Keratinocyte (primary cell): ENCODE results near the gene AGPAT3. TPM values are rescaled to one million over a fixed set of nuclear protein-coding genes. Genes with fewer than 3 reads are reported as not detected.

Experiments
- DNase-seq: peaks from one replicate; pipeline ENCODE4 v3.0.0-alpha.2; 2011; ENCODE audit warnings: low read depth, missing footprints, low spot score
- FAIRE-seq: peaks from 2 replicates; lab custom pipeline; 2011; peaks lifted over from hg19 to GRCh38; lab: Jason Lieb, UNC
- H2AFZ ChIP-seq: 2 replicates; pipeline ENCODE4 v1.6.0; 2012; ENCODE audit warnings: low read length, control low read depth, inconsistent platforms; ENCODE audit not compliant: control insufficient read depth
- H3K27ac ChIP-seq: 2 replicates; pipeline ENCODE4 v1.5.1; 2011; ENCODE audit warnings: low read length; ENCODE audit not compliant: control insufficient read depth, insufficient read depth
- H3K27me3 ChIP-seq: 3 replicates; pipeline ENCODE4 v1.6.0; 2011; ENCODE audit warnings: low read length; ENCODE audit not compliant: control insufficient read depth, insufficient read depth; ENCODE audit errors: extremely low read depth
- H3K36me3 ChIP-seq, 2 experiments: 2 replicates in 1 of 2; 3 replicates in 1 of 2; pipeline ENCODE4 v1.5.1; 2011; ENCODE audit warnings: low read length in 2 of 2, mild to moderate bottlenecking in 1 of 2; ENCODE audit not compliant: control insufficient read depth in 2 of 2, insufficient read depth in 2 of 2; ENCODE audit errors: extremely low read depth in 1 of 2
- H3K4me1 ChIP-seq: 3 replicates; pipeline ENCODE4 v1.5.1; 2011; ENCODE audit warnings: low read length; ENCODE audit not compliant: control insufficient read depth, insufficient read depth; ENCODE audit errors: extremely low read depth
- H3K4me2 ChIP-seq: 3 replicates; pipeline ENCODE4 v1.6.0; 2011; ENCODE audit warnings: low read depth, low read length; ENCODE audit not compliant: control insufficient read depth, insufficient read depth; ENCODE audit errors: extremely low read depth
- H3K4me3 ChIP-seq, 3 experiments: fragments of 200-600 bp in 1 of 3; sonication (generic) in 1 of 3; 2 replicates in 2 of 3; 3 replicates in 1 of 3; pipeline ENCODE4 v1.5.1; 2011 to 2016; ENCODE audit warnings: low read length in 3 of 3, mild to moderate bottlenecking in 3 of 3, control low read depth in 2 of 3, inconsistent platforms in 1 of 3, low read depth in 1 of 3, mixed read lengths in 1 of 3, mixed run types in 1 of 3, moderate library complexity in 1 of 3; ENCODE audit not compliant: control insufficient read depth in 2 of 3, insufficient read depth in 2 of 3; ENCODE audit errors: extremely low read depth in 1 of 3
- H3K79me2 ChIP-seq: 2 replicates; pipeline ENCODE4 v1.6.0; 2012; ENCODE audit warnings: low read length; ENCODE audit not compliant: control insufficient read depth, insufficient read depth
- H3K9ac ChIP-seq: 3 replicates; pipeline ENCODE4 v1.6.0; 2011; ENCODE audit warnings: low read length; ENCODE audit not compliant: control insufficient read depth, insufficient read depth; ENCODE audit errors: extremely low read depth
- H3K9me1 ChIP-seq: 3 replicates; pipeline ENCODE4 v1.6.0; 2011; ENCODE audit warnings: low read length; ENCODE audit not compliant: control insufficient read depth, insufficient read depth; ENCODE audit errors: extremely low read depth
- H3K9me3 ChIP-seq: 2 replicates; pipeline ENCODE4 v1.5.1; 2012; ENCODE audit warnings: low read depth, low read length; ENCODE audit not compliant: control insufficient read depth
- H4K20me1 ChIP-seq: 3 replicates; pipeline ENCODE4 v1.6.0; 2011; ENCODE audit warnings: low read length; ENCODE audit not compliant: control insufficient read depth, insufficient read depth; ENCODE audit errors: extremely low read depth
- EZH2 ChIP-seq: IDR thresholded peaks from one replicate; pipeline ENCODE4 v1.6.1; 2012; ENCODE audit warnings: inconsistent platforms, mild to moderate bottlenecking, low read length, moderate library complexity
- dilution Hi-C: fragments of 300-500 bp; cut with MboI; formaldehyde crosslinking; loops from one replicate; pipeline ENCODE4 v1.7.0; 2020; ENCODE audit warnings: low sequenced_read_pairs; ENCODE audit not compliant: extremely low pct_ligation_motif_present
- polyA plus RNA-seq, 5 experiments: library from polyadenylated mRNA; depleted of rRNA in 3 of 5; stranded (reverse) in 3 of 5; stranded (forward) in 1 of 5; unstranded in 1 of 5; fragments of >200 nt; gene quantifications; 1 replicate in 1 of 5; 2 replicates in 3 of 5; 3 replicates in 1 of 5; pipeline versions ENCODE4 v1.2.1 to v1.2.3, GENCODE V29; 2011 to 2012; ENCODE audit warnings: missing spikeins in 2 of 5, low read depth in 1 of 5, low replicate concordance in 1 of 5
- TF ChIP-seq, protein P1 (sequence below), 3 experiments: IDR thresholded peaks in 1 of 3; conservative IDR thresholded peaks in 1 of 3; optimal IDR thresholded peaks in 1 of 3; 2 replicates in 2 of 3; 3 replicates in 1 of 3; pipeline versions ENCODE3 to v1.5.1; 2011; ENCODE audit warnings: low read length in 3 of 3, mild to moderate bottlenecking in 3 of 3, moderate library complexity in 2 of 3, control low read depth in 1 of 3, inconsistent platforms in 1 of 3; ENCODE audit not compliant: insufficient read depth in 2 of 3; ENCODE audit errors: extremely low read depth in 1 of 3

AGPAT3 gene
- polyA plus RNA-seq, 1 donor (not counting 4 experiments of a cell fraction or from before 2014, with no cell fraction given), result 21.7 TPM

- dilution Hi-C loops, result no loop called here
- H3K27me3 ChIP-seq, result peaks cover 9% of the 10 kb centered on the region
- no peak overlapping the region for H3K4me3 ChIP-seq
- no peak overlapping the region for H2AFZ ChIP-seq
- H3K27ac ChIP-seq, result no peak overlapping the region
- H3K9ac ChIP-seq, result no peak overlapping the region
- no peaks in the 10 kb centered on the region for H4K20me1 ChIP-seq
- H3K36me3 ChIP-seq, result no peaks in the 10 kb centered on the region
- no peak overlapping the region for H3K4me2 ChIP-seq
- no peaks in the 10 kb centered on the region for H3K9me3 ChIP-seq
- no peaks in the 10 kb centered on the region for H3K9me1 ChIP-seq
- TF ChIP-seq, protein P1, sequence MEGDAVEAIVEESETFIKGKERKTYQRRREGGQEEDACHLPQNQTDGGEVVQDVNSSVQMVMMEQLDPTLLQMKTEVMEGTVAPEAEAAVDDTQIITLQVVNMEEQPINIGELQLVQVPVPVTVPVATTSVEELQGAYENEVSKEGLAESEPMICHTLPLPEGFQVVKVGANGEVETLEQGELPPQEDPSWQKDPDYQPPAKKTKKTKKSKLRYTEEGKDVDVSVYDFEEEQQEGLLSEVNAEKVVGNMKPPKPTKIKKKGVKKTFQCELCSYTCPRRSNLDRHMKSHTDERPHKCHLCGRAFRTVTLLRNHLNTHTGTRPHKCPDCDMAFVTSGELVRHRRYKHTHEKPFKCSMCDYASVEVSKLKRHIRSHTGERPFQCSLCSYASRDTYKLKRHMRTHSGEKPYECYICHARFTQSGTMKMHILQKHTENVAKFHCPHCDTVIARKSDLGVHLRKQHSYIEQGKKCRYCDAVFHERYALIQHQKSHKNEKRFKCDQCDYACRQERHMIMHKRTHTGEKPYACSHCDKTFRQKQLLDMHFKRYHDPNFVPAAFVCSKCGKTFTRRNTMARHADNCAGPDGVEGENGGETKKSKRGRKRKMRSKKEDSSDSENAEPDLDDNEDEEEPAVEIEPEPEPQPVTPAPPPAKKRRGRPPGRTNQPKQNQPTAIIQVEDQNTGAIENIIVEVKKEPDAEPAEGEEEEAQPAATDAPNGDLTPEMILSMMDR (optimal IDR thresholded peaks at IDR 0.05 in 1 of 3, IDR thresholded peaks at IDR 0.05 in 1 of 3, conservative IDR thresholded peaks at IDR 0.05 in 1 of 3; ENCODE audit: extremely low read depth in 1 of 3, insufficient read depth in 2 of 3, low read length in 3 of 3), result no peak
- no peak for TF ChIP-seq EZH2
- no peak for FAIRE-seq
- no peak for DNase-seq
- no peaks in the 10 kb centered on the region for H3K4me1 ChIP-seq
- H3K79me2 ChIP-seq, result no peaks in the 10 kb centered on the region
Measured at GRCh38 chr21:43988506-43989230, 123.6 kb downstream of the AGPAT3 start.

- no peaks in the 10 kb centered on the region for H3K9me1 ChIP-seq
- peaks cover 16% of the 10 kb centered on the region for H3K27me3 ChIP-seq
- no peak overlapping the region for H3K4me3 ChIP-seq
- dilution Hi-C loops, result no loop called here
- TF ChIP-seq, protein P1 (optimal IDR thresholded peaks at IDR 0.05 in 1 of 3, IDR thresholded peaks at IDR 0.05 in 1 of 3, conservative IDR thresholded peaks at IDR 0.05 in 1 of 3; ENCODE audit: extremely low read depth in 1 of 3, insufficient read depth in 2 of 3, low read length in 3 of 3), result no peak
- no peak for TF ChIP-seq EZH2
- H3K79me2 ChIP-seq, result no peaks in the 10 kb centered on the region
- H3K27ac ChIP-seq, result no peak overlapping the region
- no peaks in the 10 kb centered on the region for H4K20me1 ChIP-seq
- H3K9ac ChIP-seq, result no peak overlapping the region
- DNase-seq (no peak), FAIRE-seq (no peak)
- H3K4me2 ChIP-seq, result no peak overlapping the region
- no peaks in the 10 kb centered on the region for H3K4me1 ChIP-seq
- no peaks in the 10 kb centered on the region for H3K9me3 ChIP-seq
- no peaks in the 10 kb centered on the region for H3K36me3 ChIP-seq
- no peak overlapping the region for H2AFZ ChIP-seq
Measured at GRCh38 chr21:43989401-43989800, 124.4 kb downstream of the AGPAT3 start.
